ENCODE data around the gene FGF3.

FGF3 gene

DNA sequence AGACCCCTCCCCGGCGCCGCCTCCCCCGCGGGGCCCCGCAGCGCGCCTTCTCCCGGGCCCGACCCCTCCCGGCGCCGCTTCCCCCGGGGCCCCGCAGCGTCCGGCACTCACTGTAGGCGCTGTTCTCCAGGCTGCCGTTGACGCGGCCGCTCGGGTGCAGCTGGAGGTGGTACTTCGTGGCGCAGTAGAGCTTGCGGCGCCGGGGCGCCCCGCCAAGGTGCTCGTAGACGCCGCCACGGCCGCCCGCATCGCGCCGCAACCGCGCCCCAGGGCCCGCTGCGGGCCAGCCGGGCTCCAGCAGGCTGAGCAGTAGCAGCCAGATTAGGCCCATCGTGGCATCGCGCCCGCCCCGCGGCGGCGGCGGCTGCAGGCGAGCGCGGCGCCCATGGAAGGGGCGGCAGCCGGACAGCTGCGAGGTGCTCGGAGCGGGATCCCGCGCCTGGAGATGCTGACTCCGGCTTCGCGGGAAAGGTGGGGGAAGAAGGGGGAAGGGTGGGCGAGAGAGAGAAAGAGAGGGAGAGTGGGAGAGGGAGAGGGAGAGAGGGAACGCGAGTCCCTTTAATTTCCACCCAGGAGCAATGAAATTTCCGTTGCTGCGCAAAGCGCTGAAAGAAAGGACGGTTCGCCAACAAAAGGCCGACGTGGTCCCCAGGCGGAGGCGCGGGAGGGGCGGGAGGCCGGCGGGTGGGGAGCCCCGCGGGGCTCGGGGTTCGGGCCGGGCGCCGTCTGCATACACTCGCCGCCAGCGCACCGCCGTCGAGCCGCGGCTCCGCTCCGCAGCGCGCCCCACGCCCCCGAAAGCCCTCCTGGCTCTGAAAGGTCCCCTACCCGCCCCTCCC, at the start of gene FGF3:
Gene FGF3, minus strand, starts transcription at position 814 of the 839 bp plus-strand sequence. Its CDS starts 483 bp downstream, at position 331.
- DNase-seq, result no peak

GRCh38 chr11:69868871-69869270, 49.7 kb upstream of the FGF3 start:
- DNase-seq, result no peak

DNA sequence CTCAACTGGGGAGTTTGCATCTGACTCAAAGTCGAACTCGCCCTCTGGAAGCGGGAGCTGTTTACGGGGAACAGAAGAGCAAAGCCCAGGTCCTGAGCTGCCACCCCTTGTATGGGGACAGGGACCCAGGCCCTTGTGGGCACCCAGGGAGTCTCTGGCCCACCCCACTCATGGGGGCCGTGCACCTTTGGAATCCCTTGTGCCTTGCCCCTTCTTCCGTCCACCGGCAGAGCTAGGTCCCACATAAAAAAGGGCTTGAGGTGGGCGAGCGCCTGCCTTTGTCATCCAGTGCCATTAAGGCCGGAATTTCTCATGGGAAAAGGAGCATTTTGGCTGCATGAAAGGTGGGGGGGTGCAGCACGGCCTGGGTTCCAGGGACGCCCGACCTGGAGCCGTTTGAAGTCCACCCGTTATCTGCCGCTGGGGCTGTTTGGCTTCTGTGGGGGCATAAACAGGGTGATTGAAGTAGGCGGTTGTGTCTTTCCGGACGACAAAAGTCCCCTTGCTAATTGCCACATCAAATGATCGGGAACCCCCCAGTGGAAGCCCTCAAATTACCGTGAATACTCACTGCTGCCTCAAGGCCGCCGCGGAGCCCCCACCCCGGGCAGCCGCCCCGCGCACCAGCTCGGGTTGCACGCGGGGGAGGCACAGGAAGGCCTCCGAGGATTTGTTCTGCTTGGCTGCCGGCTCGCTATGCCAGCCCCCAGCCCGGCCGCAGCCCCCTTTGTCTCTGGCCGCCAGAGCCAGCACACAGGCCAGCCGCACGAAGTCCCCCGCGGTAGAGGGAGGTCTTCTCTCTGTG, 49.0 kb upstream of the FGF3 start:
- DNase-seq, result no peak

DNA sequence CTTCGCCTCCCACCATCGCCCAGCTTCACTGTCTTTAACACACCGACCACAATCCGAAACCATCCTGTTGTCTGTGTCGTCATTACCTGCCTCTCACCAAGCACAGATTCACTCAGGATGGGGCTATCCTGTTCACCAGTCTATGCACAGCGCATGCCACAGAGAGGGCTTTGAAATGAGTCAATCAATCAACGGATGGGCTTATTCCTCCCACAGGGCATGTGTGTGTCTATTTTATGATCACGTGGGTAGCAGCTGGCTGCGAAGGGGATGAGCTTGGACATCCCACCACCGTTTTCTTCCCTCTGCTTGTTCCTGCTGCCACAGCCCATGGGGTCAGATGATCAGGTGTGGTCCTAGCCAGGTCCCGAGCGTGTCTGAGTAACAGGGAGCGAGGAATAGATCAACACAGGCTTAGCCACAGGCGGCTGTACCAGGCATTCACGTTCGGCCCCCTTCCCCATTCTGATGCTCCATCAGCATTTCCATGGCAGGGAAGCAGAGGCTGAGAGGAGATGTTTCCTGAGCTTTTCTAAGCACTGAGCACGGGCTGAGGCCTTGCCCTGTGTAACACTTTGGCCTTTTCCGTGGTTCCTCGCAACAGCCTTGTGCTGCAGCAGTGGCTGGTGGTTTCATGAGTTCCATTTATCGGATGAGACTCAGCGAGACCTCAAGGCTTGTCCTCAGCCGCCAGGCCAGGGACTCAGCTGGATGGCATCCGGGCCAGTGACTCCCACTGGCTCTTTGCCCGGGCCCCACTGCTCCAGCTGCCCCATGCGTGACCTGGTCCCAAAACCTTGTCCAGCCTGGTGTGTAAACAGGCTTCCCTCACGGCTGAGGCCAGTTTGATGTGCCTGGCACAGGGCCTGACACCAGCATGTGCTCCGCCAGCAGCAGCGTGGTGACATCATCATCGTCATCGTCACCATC, 48.1 kb upstream of the FGF3 start:
- no peak for DNase-seq

DNA sequence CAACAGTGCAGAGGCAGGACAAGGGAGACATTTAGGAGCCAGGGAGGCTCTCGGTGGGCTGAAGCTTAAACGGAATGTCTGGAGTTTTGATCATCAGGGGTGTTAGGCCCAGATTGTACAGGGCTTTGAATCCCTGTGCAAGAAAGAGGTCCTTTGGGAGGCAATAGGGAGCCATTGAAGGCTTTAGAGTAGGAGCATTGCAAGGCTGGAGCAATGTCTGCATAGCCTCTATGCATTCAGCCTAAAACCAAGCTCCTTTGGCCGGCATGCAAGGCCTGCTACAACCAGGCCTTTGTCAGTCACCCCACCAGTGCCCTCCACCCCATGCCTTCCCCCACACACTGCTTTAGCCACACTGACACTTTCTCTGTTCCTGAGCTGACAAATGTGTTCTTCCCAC, 47.4 kb upstream of the FGF3 start:
- no peak for DNase-seq

DNA sequence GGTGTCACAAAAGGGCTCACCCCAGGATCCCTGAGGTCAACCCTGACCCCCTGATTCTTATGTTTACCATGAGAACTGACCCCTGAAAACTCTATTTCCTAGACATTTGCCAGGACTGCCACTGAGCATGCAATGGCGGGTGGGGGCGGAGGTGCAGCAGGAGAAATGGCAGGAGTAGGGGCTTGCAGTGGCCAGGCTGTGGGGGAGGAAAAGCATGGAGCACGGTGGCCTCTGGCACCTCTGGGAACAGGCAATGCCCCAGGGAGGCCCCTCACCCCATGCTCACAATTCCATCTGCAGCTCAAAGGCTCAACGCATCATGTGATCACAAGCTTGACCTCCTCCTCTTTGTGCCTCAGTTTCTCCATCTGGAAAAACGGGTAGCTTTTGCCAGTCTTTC, 46.5 kb upstream of the FGF3 start:
- DNase-seq, result no peak

DNA sequence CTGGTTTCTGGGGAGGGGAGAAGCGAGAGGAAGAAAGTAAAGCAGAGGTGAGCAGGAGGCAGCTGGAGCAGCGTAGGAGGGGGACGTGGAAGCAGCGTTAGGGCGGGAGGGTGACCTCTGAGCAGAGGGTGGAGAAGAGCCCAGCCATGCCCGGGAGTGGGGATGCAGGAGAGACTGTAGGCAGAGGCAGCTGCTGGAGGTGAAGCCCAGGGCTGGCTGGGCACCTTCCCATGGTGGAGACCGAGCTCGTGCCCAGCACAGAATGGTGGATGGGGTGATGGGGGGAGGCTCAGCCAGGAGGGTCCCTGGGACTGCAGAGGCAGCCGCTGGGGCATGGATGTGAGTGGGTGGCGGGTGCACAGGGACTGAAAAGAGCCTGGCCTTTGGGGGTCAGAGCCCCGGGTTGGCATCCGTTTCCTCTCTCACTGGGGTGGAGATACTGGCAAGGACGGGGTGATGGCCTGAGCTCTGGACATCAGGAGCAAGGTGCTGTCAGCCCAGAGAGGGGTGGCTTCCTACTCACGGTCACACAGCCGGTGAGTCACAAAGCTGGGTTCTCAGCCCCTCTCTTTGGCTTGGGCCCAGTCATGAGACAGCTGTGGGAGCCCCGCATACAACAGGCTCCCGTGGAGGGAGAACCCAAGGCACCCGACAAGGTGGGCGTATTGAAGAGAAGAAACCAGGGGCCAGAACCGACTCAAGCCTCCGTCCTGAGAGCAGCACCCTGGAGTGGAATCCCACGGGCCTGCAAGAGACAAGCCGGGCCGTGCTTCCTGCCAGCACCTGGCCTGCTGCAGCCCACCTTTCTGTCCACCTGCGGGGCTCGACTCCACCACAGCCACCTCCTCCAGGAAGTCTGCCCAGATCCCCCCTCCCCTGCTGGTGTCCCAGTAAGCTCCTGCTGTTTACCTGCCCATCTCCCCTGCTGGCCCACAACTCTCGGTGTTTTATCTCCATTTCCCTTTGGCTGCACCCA, 45.8 kb upstream of the FGF3 start:
- DNase-seq, result no peak

DNA sequence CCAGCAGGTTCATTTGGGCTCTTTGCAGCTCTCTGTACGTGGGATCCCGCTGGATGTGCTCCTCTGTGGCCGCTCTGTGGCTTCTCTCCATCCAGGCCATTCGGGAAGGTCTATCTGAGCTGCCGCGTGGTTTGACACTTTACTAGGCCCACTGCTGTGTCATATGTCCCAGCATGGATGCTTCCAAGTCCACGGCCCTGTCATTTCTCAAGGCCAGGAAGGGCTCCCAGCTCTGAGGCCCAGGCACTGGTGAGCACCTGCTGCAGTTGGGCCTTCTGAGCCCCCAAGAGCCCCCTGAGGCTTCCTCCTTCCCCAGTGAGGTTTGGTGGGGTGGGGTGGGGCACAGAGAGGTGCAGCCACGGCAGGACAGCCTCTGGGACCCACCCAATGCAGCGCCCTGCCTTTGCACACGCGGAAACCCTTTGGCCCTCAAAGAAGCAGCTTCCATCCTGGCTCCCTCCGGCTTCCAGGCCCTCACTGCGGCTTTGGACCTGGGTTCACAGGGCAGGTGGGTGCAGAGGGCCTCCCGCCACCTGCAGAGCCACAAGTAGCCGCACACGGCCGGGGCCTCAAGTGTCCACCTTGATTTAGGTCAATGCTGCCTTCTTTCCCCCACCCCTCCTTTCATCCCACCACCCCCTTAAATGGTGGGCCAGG, 44.5 kb upstream of the FGF3 start:
- no peak for DNase-seq

- DNase-seq, result no peak
These were observed 43.8 kb upstream of the FGF3 start for GRCh38 chr11:69862797-69863543.

DNA sequence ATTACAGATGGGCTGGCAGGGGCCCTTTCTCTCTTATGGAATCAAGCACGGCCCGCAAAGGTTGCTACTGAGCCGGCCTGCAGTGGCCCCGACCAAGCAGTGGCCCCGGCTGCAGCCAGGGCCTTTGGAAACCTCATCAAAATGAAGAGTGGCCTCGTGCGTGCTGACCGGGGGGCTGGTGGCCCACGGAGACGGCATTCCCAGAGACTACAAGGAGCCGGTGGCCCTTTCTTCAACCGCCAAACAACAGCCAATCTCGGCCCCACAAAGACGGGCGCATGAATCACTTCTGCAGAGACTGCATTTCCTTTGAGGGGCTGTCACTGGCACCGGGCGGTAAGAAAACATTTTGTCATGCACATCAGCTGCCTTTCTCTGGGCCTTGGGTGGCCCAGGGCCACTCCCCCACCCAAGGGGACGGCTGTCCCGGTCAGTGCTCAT, 43.1 kb upstream of the FGF3 start:
- no peak for DNase-seq

DNA sequence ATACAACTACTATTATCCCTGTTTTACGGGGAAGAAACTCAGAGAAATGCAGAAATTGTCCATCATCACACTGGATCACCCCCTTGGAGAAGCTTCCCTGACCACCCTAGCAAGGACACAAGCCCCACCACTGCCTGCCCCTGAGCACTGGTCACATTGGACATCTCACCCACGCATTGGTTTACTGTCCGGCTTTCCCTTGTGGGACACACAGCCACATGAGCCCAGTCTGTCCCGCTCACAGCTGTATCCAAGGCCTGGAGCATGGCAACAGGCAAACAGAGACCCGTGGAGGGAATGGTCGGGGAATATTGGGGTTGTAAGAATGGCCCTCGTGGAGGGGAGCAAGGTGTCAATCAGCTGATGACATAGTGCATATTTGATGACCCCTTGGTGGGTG, 42.7 kb upstream of the FGF3 start:
- no peak for DNase-seq

DNA sequence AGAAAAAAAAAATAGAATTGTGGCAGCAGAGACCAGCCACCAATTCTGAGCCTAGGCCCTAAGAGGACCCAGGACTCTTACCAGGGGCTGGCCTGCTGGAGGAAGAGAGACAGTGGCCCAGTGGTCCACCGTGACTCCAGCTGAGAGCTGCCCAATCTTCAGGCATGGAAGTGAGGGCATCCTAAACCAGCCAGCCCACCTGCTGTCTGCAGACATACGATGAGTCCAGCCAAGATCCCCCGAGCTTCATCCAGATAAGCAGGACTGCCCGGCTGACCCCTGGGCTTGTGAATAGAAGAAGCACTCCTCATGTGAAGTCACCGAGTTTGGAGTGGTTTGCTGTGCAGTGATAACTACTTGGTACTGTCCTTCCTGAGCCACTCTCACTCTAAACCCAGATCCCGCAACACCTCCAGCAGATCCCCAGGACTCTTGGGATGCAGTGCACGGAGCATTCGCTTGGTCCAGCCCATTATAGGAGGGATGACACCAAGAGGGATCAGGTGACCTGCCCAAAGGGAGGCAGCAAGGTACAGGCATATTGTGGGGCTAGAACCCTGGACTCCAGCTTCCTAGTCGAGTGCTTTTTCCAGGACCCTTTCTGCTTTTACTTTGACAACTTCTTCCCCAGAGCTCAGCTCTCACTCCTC, 41.7 kb upstream of the FGF3 start:
- no peak for DNase-seq

DNA sequence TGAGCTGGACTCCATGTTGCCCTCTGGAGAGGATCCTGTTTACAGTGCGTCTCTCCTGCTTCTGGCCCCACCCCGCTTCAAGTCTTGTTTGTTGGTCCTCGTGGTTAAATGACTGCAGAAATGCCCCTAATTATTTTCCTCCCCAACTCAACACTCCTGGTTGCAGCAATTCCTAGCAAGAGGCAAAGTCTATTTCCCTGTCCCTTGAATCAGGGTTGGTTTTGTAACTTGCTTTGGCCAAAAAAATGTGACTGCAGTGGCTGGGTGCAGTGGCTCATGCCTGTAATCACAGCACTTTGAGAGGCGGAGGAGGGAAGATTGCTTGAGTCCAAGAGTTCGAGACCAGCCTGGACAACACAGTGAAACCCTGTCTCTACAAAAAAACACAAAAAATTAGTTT, 41.0 kb upstream of the FGF3 start:
- DNase-seq, result no peak

DNA sequence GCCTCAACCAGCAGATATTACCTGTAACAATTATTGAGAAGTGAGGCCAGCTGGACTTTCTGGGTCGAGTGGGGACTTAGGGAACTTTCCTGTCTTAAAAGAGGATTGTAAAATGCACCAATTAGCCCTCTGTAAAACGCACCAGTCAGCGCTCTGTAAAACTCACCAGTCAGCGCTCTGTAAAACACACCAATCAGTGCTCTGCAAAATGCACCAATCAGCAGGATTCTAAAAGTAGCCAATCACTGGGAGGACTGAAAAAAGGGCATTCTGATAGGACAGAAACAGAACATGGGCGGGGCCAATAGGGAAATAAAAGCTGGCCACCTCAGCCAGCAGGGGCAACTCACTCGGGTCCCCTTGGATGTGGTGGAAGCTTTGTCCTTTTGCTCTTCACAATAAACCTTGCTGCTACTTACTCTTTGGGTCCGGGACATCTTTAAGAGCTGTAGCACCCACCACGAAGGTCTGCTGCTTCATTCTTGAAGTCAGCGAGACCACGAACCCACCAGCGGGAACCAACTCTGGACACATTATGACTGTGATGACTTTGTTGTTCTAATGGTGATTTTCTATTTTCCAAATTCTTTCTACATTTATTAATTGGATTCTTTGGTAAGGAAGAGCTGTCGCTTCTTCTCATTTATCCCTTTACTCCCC, 40.2 kb upstream of the FGF3 start:
- DNase-seq, result no peak

DNA sequence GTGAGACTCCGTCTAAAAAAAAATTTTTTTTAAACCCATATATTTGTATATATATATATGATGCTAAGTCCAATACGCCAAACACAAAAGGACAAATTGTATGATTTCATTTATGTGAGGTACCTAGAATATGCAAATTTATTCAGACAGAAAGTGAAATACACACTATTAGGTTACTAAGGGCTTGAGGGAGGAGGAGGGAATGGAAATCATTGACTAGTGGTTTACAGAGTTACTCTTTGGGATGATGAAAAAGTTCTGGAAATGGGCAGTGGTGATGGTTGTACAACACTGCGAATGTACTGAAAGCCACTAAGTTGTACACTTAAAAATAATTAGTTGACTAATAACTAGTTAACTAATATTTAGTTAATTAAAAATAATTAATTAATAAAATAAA, 36.2 kb upstream of the FGF3 start:
- DNase-seq, result no peak

DNA sequence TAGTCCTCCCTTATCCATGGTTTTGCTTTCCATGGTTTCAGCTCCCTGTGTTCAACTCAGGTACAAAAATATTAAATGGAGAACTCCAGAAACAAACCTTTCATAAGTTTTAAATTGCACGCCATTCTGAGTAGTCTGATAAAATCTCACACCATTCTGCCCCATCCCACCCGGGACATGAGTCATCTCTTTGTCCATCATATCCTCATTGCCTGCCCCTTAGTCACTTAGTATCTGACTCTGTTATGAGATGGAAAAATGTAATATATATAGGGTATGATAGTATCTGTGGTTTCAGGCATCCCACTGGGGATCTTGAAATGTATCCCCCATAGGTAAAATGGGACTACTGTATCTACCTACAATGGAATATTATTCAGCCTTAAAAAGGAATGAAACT, 35.5 kb upstream of the FGF3 start:
- no peak for DNase-seq

DNA sequence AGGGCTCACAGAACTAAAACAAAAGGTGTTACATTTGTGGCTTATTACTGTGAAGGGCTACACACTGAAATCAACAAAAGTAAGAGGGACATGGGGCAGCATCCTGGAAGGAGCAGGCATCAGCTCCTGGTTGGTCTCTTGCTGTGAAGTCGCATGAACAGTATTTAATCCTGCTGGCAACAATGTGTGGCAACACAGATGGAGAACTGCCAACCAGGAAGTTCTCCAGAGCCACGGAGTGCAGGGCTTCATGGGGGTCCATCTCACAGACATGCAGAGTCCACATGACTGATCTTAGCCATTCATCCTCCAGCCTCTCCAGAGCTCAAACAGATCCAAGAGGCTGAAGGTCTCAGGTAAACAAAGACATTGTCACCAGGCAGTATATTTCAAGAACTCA, 32.8 kb upstream of the FGF3 start:
- peak; percentile 21 for DNase-seq

DNA sequence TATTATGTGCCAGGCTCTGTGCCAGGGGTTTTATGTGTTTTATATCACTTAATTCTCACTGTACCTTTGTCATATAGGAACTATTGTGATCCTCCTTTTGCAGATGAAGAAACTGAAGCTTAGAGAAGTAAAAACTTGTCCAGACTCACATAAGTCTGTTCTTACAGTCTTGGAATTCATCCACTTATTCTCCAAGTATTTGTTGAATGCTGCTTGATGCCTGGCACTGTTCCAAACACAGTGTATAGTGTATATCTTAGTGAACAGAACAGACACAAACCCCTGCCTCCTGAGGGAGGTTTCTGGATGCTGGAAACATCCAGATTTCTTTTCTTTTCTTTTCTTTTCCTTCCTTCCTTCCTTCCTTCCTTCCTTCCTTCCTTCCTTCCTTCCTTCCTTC, 29.0 kb upstream of the FGF3 start:
- DNase-seq, result peak; percentile 7

DNA sequence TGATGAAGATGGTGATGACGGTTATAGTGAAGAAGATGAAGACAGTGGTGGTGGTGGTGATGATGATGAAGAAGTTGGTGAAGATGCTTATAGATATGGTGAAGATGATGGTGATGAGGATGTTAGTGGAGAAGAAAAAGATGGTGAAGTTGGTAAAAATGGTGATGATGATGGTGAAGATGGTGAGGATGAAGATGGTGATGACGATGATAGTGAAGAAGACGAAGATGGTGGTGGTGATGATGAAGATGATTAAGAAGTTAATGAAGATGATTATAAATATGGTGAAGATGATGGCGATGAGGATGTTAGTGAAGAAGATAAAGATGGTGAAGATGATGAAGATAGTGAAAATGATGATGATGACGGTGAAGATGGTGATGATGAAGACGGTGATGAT, 25.2 kb upstream of the FGF3 start:
- DNase-seq, result no peak
